ENCODE measurements around the gene PFDN1.

DNA sequence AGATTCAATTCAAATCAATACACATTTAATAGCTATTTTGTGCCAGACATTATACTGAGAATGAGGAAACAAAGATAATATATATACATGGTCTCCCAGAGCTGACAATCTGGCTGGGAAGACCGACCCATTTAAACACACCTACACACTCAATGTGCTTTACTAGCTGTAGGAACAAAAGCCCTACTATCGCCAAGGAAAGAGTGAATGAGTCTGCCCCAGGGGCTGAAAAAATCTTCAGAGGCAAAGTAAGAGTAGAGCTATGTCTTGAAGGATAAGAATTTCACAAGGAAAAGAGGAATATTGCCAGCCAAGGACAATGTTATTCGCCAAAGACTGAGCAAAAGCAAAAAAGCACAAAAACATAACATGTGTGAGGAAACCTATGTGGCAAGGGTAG, 6.6 kb downstream of the PFDN1 start:
- TF ChIP-seq CTCF (IDR thresholded peaks at IDR 0.05) (no peak), POLR2A (IDR thresholded peaks at IDR 0.05) (no peak)

Data from uterus (tissue), 2 donors.